OCI-LY7 (cell line): Measurements from ENCODE around the gene FAM163A.

Source experiments
- CTCF ChIP-seq: fragments of 200-600 bp; sonication (generic); conservative IDR thresholded peaks from 2 replicates; pipeline ENCODE4 v1.5.1; 2014; ENCODE audit warnings: mild to moderate bottlenecking, antibody characterized with exemption, low read length, moderate library complexity, mixed read lengths
- EZH2phosphoT487 ChIP-seq: fragments of 200-600 bp; sonication (generic); IDR thresholded peaks from 2 replicates; pipeline ENCODE4 v1.6.1; 2018; ENCODE audit warnings: low read depth, borderline replicate concordance, mild to moderate bottlenecking, mixed run types, antibody characterized with exemption, low read length, moderate library complexity, mixed read lengths

- TF ChIP-seq CTCF (no peak), EZH2phosphoT487 (no peak)
These were observed 7.5 kb downstream of the FAM163A start for GRCh38 chr1:179750630-179751029.
